GM23248 (cell line): ENCODE results near the gene NCAM1.

ENCODE experiments used
- EZH2 ChIP-seq: fragments of 200-600 bp; sonication (generic); IDR thresholded peaks from 2 replicates; pipeline ENCODE4 v1.6.1; 2018; ENCODE audit warnings: antibody characterized with exemption, mild to moderate bottlenecking; ENCODE audit not compliant: insufficient read depth, poor library complexity, severe bottlenecking
- EZH2phosphoT487 ChIP-seq: fragments of 200-600 bp; sonication (generic); IDR thresholded peaks from 2 replicates; pipeline ENCODE4 v1.6.1; 2018; ENCODE audit warnings: antibody characterized with exemption, moderate library complexity, mild to moderate bottlenecking, low read depth; ENCODE audit not compliant: insufficient read depth

DNA sequence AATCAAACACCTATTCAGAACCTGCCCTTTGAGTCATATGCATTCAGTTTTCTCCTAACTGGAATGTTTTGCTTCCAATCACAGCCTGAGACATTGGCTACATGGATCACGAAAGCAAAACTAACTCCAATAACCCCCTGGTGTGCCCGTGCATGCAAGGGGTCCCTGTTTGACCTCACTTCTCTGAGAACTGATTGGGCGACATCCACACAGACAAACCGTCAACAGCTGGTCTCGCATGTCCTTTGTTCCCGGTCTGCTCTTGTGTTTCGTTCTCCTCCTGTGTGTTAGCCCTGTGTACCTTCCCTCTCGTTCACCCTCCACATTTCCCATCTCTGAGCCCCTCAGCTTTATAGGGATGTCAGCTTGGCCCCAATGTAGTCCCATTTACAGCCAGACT lies 286.0 kb downstream of the NCAM1 start:
- TF ChIP-seq EZH2phosphoT487 (no peak), EZH2 (no peak)
